HG03025 (cell line): ENCODE data around the gene LPAR2.
"Not testable (repeated sequence)": the region's sequence is repeated elsewhere in the genome, so short reads cannot be mapped to it uniquely, and the experiment has no call there.

Experiments
- ATAC-seq: cut with Tn5 transposase; IDR thresholded peaks from one replicate; pipeline ENCODE4 v1.9.1; 2021; ENCODE audit warnings: mild to moderate bottlenecking, moderate library complexity; ENCODE audit not compliant: unreplicated experiment, low FRiP score

The LPAR2 gene

DNA sequence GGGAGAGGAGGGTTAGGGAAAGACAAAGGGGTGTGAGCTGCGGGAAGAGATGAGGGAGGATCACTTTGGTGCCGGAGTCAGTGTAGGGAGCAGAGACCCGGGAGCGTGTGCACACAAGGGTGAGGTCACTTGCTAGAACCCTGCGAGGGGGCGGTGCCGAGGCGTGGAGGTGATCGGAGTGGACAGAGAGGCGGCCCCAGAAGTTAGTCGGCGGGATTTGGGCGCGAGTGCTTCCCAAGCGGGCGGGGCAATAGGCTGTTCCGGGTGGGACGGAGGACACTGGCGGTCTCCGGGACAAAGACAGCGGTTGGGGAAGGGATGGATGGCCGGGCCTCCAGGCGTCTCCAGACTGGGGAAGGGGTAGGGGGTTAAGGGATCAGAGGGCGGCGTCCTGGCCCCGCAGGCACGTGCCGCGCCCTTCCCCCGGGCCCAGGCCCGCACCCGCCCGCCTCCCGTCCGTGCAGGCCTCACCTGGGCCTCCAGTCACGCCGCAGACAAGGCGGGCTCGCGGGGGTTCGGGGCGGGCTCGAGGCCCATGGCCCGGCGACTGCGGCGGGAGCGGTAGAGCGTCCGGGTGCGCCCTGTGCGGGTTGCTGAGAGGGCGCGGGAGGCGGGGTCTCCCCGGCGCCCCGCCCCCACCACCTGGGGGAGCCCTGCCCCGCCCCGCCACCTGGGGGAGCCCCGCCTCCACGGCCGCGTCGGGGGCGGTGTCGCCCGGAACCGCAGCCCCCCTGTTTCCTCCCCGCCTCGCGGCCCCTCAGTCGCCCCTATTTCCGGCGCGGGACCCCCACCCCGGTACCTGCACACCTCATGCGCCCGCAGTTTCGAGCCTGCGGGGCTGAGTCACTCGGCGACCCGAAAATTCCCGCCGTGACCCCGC is at the start of gene LPAR2:
Gene LPAR2 (minus strand): TSS at position 600 of the 880 bp plus-strand sequence. CDS start 945 bp downstream, outside the sequence.
- peak; percentile 54 for ATAC-seq

DNA sequence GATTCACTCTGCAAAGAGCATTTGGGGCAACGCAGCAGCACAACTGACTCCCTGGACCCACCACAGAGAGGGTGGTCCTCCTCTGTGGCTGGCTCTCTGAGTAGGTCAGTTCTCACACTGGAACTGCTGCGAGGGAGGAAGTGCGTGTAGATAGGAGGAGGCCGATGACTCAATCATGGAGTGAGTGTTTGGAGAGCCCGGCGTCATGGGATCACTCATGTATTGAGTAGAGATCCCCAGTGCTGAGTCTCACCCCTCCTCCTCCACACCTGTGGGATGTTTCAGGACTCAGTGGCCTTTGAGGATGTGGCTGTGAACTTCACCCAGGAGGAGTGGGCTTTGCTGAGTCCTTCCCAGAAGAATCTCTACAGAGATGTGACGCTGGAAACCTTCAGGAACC is 49.6 kb upstream of the LPAR2 start:
- ATAC-seq, result no peak

DNA sequence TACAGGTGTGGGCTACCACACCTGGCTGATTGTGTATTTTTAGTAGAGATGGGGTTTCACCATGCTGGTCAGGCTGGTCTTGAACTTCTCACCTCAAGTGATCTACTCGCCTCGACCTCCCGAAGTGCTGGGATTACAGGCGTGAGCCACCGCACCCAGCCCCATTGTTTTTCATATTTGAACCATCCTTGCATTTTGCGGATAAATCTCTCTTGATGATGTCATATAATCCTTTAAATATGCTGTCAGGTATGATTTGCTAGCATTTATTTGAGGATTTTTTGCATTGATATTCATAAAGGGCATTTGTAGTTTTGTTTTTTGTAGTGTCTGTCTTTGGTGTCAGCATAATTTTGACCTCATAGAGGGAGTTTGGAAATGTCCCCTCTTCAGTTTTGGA is 46.3 kb upstream of the LPAR2 start:
- no peak for ATAC-seq

- ATAC-seq, result no peak
Observed at GRCh38 chr19:19672816-19673215, 44.8 kb upstream of the LPAR2 start.

GRCh38 chr19:19670070-19670551 is 42.1 kb upstream of the LPAR2 start:
- ATAC-seq, result no peak

- ATAC-seq, result peak; percentile 55
Observed at GRCh38 chr19:19668230-19669012, 40.4 kb upstream of the LPAR2 start, which contains the start of gene ZNF101. TSS of gene ZNF101 (plus strand) at chr19:19668839. CDS start at chr19:19668964, 125 bp downstream.

DNA sequence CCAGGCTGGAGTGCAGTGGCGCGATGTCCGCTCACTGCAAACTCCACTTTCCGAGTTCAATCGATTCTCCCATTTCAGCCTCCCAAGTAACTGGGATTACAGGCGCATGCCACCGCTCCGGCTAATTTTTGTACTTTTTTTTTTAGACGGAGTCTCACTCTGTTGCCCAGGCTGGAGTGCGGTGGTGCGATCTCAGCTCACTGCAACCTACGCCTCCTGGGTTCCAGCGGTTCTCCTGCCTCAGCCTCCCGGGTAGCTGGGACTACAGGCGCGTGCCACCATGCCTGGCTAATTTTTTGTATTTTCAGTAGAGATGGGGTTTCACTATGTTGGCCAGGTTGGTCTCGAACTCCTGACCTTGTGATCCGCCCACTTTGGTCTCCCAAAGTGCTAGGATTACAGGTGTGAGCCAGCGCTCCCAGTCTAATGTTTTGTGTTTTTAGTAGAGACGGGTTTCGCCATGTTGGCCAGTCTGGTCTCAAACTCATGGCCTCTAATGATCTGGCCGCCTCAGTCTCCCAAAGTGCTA is 37.5 kb upstream of the LPAR2 start:
- ATAC-seq, result not testable (repeated sequence)

DNA sequence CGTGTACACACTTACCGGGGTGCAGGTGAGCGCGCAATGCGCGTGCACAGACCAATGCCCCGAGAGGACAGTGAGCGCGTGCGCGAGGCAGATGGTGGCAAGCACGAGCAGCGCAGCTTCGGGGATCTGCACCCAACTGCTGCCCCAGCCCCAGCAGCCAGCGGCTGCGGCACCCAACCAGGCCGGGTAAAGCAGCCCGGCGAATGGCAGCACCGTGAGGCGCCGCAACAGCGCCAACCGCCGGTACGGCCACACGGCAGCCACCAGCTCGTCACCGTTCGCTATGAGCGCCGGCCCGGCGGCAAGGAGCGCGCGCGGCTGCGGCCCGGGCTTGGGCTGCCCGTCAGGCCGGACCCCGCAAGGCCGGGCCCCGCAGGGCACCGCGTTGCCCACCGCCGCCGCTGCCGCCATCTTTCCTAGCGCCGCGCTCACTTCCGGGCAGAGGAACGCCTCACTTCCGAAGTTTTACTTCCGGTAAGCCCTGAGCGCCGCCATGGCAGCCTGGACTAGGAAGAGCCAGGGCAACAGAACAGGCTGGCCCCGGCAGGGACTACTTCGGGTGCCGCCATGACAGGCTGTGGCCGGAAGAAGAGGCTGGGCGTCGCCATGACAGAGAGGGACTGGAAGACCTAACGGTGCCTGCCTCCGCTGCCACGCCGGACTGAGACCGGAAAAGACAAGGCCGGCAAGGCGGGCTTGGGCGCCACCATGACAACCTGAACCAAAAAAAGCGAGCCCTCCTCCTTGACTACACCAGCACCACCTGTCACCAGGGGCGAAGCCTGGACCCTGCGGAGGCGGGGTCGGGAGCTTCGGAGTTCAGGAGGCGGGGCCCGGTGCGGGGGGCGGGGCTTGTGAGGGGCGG is 35.5 kb upstream of the LPAR2 start, which contains the start of gene ATP13A1:
Gene ATP13A1 (minus strand): TSS at position 421 of the 865 bp plus-strand sequence. CDS start 10 bp downstream, at position 411.
- peak; percentile 73 for ATAC-seq

DNA sequence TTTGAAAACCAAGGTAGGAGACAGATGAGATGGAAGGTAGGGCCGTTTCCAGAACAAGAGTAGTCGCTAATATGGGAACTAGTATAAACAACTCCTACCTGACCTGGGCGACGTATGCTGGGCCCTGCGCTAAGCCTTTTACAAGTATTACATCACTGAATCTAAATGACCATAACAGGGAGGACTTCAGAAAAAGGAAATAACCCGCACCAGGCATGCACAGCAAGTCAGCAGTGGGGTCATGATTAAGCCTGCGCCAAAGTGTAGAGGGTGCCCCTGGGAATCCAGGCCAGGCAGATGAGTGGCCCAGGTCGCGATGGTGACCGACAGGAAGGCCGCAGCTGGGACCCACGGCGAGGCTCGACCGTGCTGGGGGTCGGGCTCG is 34.8 kb upstream of the LPAR2 start:
- ATAC-seq, result no peak

- ATAC-seq, result no peak
Observed at GRCh38 chr19:19662344-19662743, 34.3 kb upstream of the LPAR2 start.

DNA sequence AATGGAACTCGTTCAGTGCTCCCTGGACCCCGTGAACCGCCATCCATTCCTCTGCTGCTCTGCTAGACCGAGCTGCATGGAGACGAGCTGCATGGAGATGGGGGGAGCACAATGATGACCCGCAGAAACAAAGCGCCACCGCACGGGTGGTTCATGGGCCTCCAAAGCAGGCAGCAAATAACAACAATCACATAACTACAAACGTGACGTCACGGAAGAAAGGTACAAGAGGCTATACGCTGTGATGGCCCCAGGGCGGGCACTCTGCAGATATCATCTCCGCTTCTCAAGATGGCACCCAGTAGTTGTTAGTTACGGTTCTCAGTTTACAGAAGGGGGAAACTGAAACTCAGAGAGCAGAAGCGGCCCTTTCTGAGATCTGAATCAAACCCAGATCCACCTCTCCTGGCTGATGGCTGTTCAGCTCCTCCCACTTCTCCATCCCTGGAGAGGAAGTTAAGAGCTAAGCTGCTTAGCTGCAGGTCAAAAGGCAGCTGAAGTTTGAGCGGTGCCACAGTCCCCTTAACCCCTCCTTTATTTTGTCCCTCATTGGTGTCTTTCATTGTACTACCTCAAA is 33.7 kb upstream of the LPAR2 start:
- ATAC-seq, result peak; percentile 29

DNA sequence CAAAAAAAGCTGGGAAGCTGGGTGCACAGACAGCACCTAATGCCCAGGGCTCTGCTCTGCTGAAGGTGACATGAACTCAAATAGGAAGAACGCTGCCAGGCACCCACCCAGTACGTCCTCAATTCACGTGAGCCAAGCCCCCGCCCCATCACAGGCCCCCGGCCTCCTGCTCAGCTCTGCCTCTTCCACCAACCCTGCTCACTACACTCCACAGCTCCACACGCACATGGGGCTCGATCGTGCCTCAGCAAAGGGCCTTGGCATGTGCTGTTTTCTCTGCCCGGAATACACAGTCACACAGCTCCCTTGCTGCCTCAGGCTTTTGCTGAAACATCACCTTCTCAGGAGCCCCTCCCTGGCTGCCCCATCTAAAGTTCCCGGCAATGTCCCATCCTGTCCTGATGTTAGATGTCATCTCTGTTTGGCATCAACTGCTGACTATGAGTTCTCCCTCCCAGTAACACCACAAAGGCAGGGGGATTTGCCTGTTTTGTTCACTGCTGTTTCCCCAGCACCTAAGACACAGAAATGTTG is 33.2 kb upstream of the LPAR2 start:
- ATAC-seq, result no peak

DNA sequence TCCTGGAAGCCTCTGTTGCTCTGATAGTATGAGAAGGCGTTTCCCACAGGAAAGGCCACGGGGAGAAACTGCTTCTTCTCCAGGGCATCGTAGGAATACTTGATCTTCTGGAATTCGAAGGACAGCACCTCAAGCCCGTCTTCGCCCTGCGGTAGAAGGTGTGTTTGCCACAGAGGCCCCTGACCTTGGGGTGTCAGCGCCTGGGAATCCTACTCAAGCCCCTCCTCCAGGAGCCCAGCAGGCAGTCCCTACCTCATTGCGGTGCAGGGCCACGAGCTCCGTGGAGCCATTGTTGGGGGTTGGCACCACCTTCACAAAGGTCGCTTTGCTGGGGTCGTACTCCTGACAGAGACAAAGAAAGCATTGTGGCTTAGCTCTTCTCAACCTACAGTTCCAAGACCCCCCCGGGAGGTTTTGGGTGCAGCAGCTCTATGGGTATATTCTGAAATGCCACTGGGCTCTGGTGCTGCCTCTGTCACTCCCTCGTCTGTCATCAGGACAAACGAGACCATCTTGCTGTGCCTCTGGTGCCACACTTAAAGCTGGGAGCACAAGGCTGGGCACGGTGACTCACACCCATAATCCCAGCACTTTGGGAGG is 31.7 kb upstream of the LPAR2 start:
- ATAC-seq, result no peak

DNA sequence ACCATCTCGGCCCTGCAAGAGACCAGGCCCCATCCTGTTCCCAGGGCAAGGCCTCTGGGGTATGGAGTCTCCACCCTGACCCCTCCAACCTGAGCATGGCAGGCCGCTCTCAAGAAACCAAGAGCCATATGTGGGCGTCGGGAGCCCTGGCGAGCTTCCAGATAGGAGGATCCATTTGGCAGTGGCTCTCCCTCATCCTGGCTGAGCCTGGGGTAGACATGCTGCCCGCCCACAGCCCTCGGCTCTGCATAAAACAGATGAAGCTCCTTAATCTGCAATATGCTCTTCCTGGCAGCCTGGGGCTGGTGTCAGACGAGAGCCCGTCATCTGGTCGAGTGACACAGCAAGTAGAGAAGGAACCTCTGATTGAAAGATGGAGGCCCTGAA is 29.4 kb upstream of the LPAR2 start:
- no peak for ATAC-seq

GRCh38 chr19:19656451-19657396 is 28.7 kb upstream of the LPAR2 start:
- ATAC-seq, result no peak

DNA sequence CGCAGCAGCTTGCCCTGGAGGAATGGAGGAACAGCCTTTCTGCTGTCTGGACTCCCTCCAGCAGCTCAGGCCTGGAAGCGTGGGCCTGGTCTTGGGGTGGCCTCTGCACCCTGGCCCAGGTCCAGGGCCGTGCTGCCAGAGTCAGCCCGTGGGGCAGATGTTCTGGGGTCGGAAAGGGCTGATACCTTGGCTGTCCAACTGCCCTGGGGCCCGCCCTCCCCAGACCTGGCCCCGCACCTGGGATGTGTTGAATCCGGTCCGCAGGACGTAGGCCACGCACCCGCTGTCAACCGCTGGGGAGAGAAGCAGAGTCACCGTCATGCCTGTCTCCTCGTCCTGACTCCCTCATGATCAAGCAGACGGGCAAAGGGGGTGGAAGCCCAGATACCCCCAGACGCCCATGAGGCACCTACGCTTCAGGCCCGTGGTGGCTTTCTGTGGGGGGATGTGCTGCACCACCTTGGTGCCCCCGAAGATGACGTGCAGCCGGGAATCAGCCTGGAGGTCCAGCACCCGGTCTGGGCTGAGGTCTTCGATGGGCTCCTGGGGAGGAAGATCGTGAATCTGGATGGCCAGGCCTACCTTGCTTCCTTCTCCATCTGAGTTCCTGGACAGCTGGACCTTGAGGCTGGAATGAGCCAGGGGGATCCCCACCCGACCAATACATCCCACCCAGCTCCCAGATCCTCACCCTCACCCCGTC is 27.8 kb upstream of the LPAR2 start:
- no peak for ATAC-seq

- no peak for ATAC-seq
Observed at GRCh38 chr19:19655051-19655594, 27.1 kb upstream of the LPAR2 start.
